Neuron (in vitro differentiated cells): ENCODE results near the gene LGALSL.

Experiments
- H2AFZ ChIP-seq: one replicate; pipeline ENCODE4 v1.6.1; 2013; ENCODE audit warnings: low read depth, mild to moderate bottlenecking, inconsistent platforms, low read length, moderate library complexity
- H3K27me3 ChIP-seq: one replicate; pipeline ENCODE4 v1.6.1; 2013; ENCODE audit warnings: low read length; ENCODE audit not compliant: insufficient read depth
- H3K36me3 ChIP-seq: one replicate; pipeline ENCODE4 v1.6.1; 2013; ENCODE audit warnings: low read length; ENCODE audit not compliant: insufficient read depth
- H3K4me1 ChIP-seq: one replicate; pipeline ENCODE4 v1.6.1; 2013; ENCODE audit warnings: low read length; ENCODE audit not compliant: insufficient read depth
- H3K4me3 ChIP-seq: 2 replicates; pipeline ENCODE4 v1.5.1; 2013; ENCODE audit warnings: mild to moderate bottlenecking, low read length, moderate library complexity
- H3K9me3 ChIP-seq: one replicate; pipeline ENCODE4 v1.6.1; 2013; ENCODE audit warnings: low read length

LGALSL gene

GRCh38 chr2:64453770-64454385, at the start of gene LGALSL:
LGALSL (plus strand) TSS chr2:64454162; CDS start chr2:64454546, 384 bp downstream.
- Histone ChIP-seq H3K4me3 (peak within 1 kb of the TSS; percentile 66), H3K4me1 (peaks cover 13% of the 10 kb centered on the region), H3K27me3 (no peaks in the 10 kb centered on the region), H3K9me3 (no peaks in the 10 kb centered on the region), H3K36me3 (peaks cover 26% of the 10 kb centered on the region), H2AFZ (peak within 1 kb of the TSS; percentile 93)

- Histone ChIP-seq H3K4me3 (peak overlapping the region; percentile 52), H2AFZ (peak overlapping the region; percentile 69), H3K4me1 (peaks cover 37% of the 10 kb centered on the region), H3K27me3 (no peaks in the 10 kb centered on the region), H3K36me3 (no peaks in the 10 kb centered on the region), H3K9me3 (no peaks in the 10 kb centered on the region)
Observed at GRCh38 chr2:64404743-64405142, 49.2 kb upstream of the LGALSL start.

GRCh38 chr2:64405581-64406406, 48.2 kb upstream of the LGALSL start:
- Histone ChIP-seq H3K9me3 (no peaks in the 10 kb centered on the region), H3K4me3 (no peak overlapping the region), H3K36me3 (no peaks in the 10 kb centered on the region), H2AFZ (no peak overlapping the region), H3K4me1 (peaks cover 37% of the 10 kb centered on the region), H3K27me3 (no peaks in the 10 kb centered on the region)

- H3K4me3 ChIP-seq = no peak overlapping the region
- H3K27me3 ChIP-seq = no peaks in the 10 kb centered on the region
- no peaks in the 10 kb centered on the region for H3K9me3 ChIP-seq
- H3K36me3 ChIP-seq = no peaks in the 10 kb centered on the region
- H2AFZ ChIP-seq = no peak overlapping the region
- H3K4me1 ChIP-seq = peaks cover 37% of the 10 kb centered on the region
Observed at GRCh38 chr2:64406407-64406774, 47.6 kb upstream of the LGALSL start.

- Histone ChIP-seq H3K36me3 (no peaks in the 10 kb centered on the region), H3K4me1 (peaks cover 32% of the 10 kb centered on the region), H2AFZ (no peak overlapping the region), H3K27me3 (no peaks in the 10 kb centered on the region), H3K9me3 (no peaks in the 10 kb centered on the region), H3K4me3 (no peak overlapping the region)
Observed at GRCh38 chr2:64408031-64408430, 45.9 kb upstream of the LGALSL start.

- H3K27me3 ChIP-seq = no peaks in the 10 kb centered on the region
- no peaks in the 10 kb centered on the region for H3K9me3 ChIP-seq
- H2AFZ ChIP-seq = no peak overlapping the region
- no peak overlapping the region for H3K4me3 ChIP-seq
- H3K4me1 ChIP-seq = peaks cover 8% of the 10 kb centered on the region
- H3K36me3 ChIP-seq = no peaks in the 10 kb centered on the region
Observed at GRCh38 chr2:64410671-64411070, 43.3 kb upstream of the LGALSL start.

- Histone ChIP-seq H3K4me1 (no peaks in the 10 kb centered on the region), H3K4me3 (no peak overlapping the region), H3K9me3 (no peaks in the 10 kb centered on the region), H2AFZ (no peak overlapping the region), H3K36me3 (no peaks in the 10 kb centered on the region), H3K27me3 (no peaks in the 10 kb centered on the region)
Observed at GRCh38 chr2:64412671-64413070, 41.3 kb upstream of the LGALSL start.

- no peak overlapping the region for H2AFZ ChIP-seq
- H3K4me1 ChIP-seq = no peaks in the 10 kb centered on the region
- no peaks in the 10 kb centered on the region for H3K27me3 ChIP-seq
- H3K4me3 ChIP-seq = no peak overlapping the region
- H3K9me3 ChIP-seq = no peaks in the 10 kb centered on the region
- H3K36me3 ChIP-seq = no peaks in the 10 kb centered on the region
Observed at GRCh38 chr2:64414736-64415435, 39.1 kb upstream of the LGALSL start.

GRCh38 chr2:64417624-64418023, 36.3 kb upstream of the LGALSL start:
- Histone ChIP-seq H3K36me3 (no peaks in the 10 kb centered on the region), H2AFZ (no peak overlapping the region), H3K4me3 (no peak overlapping the region), H3K27me3 (no peaks in the 10 kb centered on the region), H3K9me3 (no peaks in the 10 kb centered on the region), H3K4me1 (peaks cover 8% of the 10 kb centered on the region)

GRCh38 chr2:64419596-64420165, 34.3 kb upstream of the LGALSL start:
- Histone ChIP-seq H3K4me1 (peaks cover 12% of the 10 kb centered on the region), H3K4me3 (no peak overlapping the region), H3K9me3 (no peaks in the 10 kb centered on the region), H3K36me3 (no peaks in the 10 kb centered on the region), H3K27me3 (no peaks in the 10 kb centered on the region), H2AFZ (no peak overlapping the region)

- no peaks in the 10 kb centered on the region for H3K36me3 ChIP-seq
- peaks cover 12% of the 10 kb centered on the region for H3K4me1 ChIP-seq
- H3K9me3 ChIP-seq = no peaks in the 10 kb centered on the region
- no peak overlapping the region for H2AFZ ChIP-seq
- H3K4me3 ChIP-seq = no peak overlapping the region
- H3K27me3 ChIP-seq = no peaks in the 10 kb centered on the region
Observed at GRCh38 chr2:64420677-64421076, 33.3 kb upstream of the LGALSL start.

GRCh38 chr2:64421201-64421600, 32.8 kb upstream of the LGALSL start:
- Histone ChIP-seq H2AFZ (no peak overlapping the region), H3K27me3 (no peaks in the 10 kb centered on the region), H3K9me3 (no peaks in the 10 kb centered on the region), H3K4me1 (peaks cover 14% of the 10 kb centered on the region), H3K36me3 (no peaks in the 10 kb centered on the region), H3K4me3 (no peak overlapping the region)

GRCh38 chr2:64422466-64422865, 31.5 kb upstream of the LGALSL start:
- H3K36me3 ChIP-seq = no peaks in the 10 kb centered on the region
- H3K27me3 ChIP-seq = no peaks in the 10 kb centered on the region
- H3K4me1 ChIP-seq = peaks cover 18% of the 10 kb centered on the region
- no peak overlapping the region for H3K4me3 ChIP-seq
- no peaks in the 10 kb centered on the region for H3K9me3 ChIP-seq
- H2AFZ ChIP-seq = no peak overlapping the region
